Right atrium auricular region (tissue), 2 donors: Measurements from ENCODE around the gene KIF3A. TPM values are rescaled to one million over a fixed set of nuclear protein-coding genes. Genes with fewer than 3 reads are reported as not detected.
A peak's percentile ranks its signal among the peaks of the same experiment; 100 is the strongest.

Experiments used
- DNase-seq: peaks from one replicate; pipeline ENCODE4 v3.0.0-alpha.2; 2019; ENCODE audit warnings: low spot score
- H3K27ac ChIP-seq, 2 donors: fragments of 200-600 bp; sonication (generic); 1 replicate in 1 of 2; 2 replicates in 1 of 2; pipeline ENCODE4 v1.5.1; 2016 to 2019
- H3K27me3 ChIP-seq, 2 donors: fragments of 200-600 bp; sonication (generic); one replicate each; pipeline versions ENCODE4 v1.5.1 to v1.6.0; 2017 to 2019
- H3K36me3 ChIP-seq: fragments of 200-600 bp; sonication (generic); one replicate; pipeline ENCODE4 v1.5.1; 2016
- H3K4me1 ChIP-seq, 2 donors: fragments of 200-600 bp; sonication (generic); one replicate each; pipeline versions ENCODE4 v1.5.1 to v1.6.0; 2017 to 2019
- H3K4me3 ChIP-seq, 2 donors: fragments of 200-600 bp; sonication (generic); 1 replicate in 1 of 2; 2 replicates in 1 of 2; pipeline ENCODE4 v1.5.1; 2017 to 2019; ENCODE audit warnings: mild to moderate bottlenecking in 1 of 2, moderate library complexity in 1 of 2
- H3K9me3 ChIP-seq, 2 donors: fragments of 200-600 bp; sonication (generic); one replicate each; pipeline ENCODE4 v1.5.1; 2019
- total RNA-seq, 2 donors: library from RNA; depleted of rRNA; stranded (reverse); fragments of >200 nt; gene quantifications; one replicate each; pipeline ENCODE4 v1.1.0, GENCODE V29; 2016
- TF ChIP-seq, protein P1 (sequence below), 2 donors: fragments of 200-600 bp; sonication (generic); IDR thresholded peaks; one replicate each; pipeline ENCODE4 v1.5.1; 2019; ENCODE audit warnings: antibody characterized with exemption in 2 of 2

KIF3A gene
- total RNA-seq, 2 donors from 2014 or later, result 5.6 to 7.2 TPM

DNA sequence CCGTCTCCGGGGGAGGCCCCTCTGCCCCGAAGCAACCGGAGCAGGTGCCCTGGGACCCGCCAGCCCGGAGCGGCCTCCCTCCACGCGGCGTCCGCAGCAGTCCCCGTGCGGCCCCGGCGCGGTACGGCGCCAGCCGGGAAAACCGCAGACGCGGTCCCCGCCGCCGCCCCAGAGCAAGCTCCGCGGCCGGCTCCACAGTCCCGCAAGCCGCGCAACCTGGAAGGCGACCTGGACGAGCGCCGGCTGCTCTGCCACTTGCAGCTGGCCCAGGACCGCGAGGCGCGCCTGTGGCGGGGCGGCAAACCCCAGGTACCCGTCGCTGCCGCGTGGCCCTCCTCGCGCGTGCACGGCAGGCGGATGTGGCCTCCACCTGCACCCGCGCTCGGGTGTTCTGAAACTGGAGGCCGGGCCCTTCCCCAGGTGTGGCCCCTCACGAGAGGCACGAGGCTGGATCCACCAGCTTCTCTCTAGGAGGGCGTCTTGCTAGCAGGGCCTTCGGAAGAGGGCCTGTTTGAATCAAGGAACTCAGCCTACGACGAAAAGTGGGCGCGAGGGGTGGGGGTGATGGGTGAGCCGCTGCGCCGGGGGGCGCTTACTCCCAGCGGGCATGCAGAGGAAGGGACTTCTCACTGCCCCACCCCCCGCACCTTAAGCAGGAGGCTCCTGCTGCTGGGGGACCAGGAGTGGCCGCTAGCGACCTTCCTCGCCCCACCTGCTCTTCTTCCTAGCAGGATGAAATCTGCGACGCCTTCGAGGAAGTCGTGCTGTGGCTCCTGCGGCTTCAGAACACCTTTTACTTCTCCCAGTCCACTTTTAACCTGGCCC lies 10.5 kb upstream of the KIF3A start:
- H3K36me3 ChIP-seq, result no peaks in the 10 kb centered on the region
- no peaks in the 10 kb centered on the region for H3K27me3 ChIP-seq
- H3K9me3 ChIP-seq, result no peaks in the 10 kb centered on the region
- H3K4me1 ChIP-seq, result peaks cover 0 to 12% of the 10 kb centered on the region in 2 donors
- H3K27ac ChIP-seq, result peak overlapping the region in 1 of 2 donors; percentile 3
- DNase-seq, result no peak
- H3K4me3 ChIP-seq, result peak overlapping the region; percentile 22 to 54
- TF ChIP-seq, protein P1, sequence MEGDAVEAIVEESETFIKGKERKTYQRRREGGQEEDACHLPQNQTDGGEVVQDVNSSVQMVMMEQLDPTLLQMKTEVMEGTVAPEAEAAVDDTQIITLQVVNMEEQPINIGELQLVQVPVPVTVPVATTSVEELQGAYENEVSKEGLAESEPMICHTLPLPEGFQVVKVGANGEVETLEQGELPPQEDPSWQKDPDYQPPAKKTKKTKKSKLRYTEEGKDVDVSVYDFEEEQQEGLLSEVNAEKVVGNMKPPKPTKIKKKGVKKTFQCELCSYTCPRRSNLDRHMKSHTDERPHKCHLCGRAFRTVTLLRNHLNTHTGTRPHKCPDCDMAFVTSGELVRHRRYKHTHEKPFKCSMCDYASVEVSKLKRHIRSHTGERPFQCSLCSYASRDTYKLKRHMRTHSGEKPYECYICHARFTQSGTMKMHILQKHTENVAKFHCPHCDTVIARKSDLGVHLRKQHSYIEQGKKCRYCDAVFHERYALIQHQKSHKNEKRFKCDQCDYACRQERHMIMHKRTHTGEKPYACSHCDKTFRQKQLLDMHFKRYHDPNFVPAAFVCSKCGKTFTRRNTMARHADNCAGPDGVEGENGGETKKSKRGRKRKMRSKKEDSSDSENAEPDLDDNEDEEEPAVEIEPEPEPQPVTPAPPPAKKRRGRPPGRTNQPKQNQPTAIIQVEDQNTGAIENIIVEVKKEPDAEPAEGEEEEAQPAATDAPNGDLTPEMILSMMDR (IDR thresholded peaks at IDR 0.05), result no peak

DNA sequence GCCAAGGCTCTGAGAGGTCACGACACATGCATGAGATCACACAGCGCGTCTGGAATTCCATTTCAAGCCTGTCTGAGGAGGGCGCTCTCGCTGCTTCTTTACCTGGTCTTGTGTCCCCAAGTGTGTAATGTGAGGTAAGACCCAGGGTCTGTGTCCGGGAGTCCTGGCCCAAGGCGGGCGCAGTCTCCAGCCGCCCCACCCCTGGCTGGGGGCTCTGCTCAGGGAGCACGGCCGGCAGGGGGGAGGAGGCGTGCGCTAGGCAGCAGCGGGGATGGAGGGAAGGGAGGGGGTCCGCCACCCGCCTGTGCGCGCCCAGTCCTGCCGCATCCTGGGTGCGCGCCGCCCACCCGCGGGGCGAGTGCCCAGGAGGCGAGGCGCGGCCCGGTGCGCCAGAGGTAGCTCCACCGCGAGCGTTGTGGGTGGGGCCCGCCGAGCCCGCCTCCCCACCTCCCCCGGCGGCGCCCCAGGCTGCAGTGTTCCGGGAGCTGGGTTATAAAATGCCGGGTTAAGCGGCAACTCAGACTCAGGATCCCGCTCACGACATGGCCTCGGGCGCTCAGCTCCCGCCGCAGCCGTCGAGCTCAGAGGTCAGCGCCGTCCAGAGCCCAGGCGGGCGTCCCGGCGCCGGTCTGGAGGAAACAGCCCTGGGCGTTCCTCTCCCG lies 9.7 kb upstream of the KIF3A start, which contains the start of gene CCNI2:
TSS of gene CCNI2 (plus strand) at position 473 of the 662 bp plus-strand sequence. CDS start at position 543, 70 bp downstream.
- Histone ChIP-seq H3K4me3 (peak within 1 kb of the TSS; percentile 22 to 54), H3K27me3 (no peaks in the 10 kb centered on the region), H3K27ac (peak within 1 kb of the TSS in 1 of 2 donors; percentile 3), H3K4me1 (peaks cover 0 to 12% of the 10 kb centered on the region in 2 donors), H3K9me3 (no peaks in the 10 kb centered on the region), H3K36me3 (no peaks in the 10 kb centered on the region)
- DNase-seq, result no peak
- TF ChIP-seq, protein P1 (IDR thresholded peaks at IDR 0.05), result peak in 1 of 2 donors; percentile 48

GRCh38 chr5:132746592-132746953 lies 9.2 kb upstream of the KIF3A start:
- no peaks in the 10 kb centered on the region for H3K27me3 ChIP-seq
- peak overlapping the region in 1 of 2 donors; percentile 54 for H3K4me3 ChIP-seq
- no peak for DNase-seq

DNA sequence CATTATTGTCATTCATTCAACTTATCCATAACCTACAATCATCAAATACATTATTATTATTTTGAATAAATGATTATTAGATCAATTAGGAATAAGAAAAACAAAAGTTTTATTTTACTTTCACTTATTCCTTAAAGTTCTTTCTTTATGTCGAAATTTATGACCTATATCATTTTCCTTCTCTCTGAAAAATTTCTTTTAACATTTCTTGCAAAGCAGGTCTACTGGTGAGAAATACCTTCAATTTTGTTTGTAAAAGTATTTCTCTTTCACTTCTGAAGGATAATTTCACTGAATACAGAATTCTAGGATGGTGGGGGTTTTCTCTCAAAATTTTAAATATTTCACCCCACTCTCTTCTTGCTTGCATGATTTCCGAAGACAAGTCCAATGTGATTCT lies 7.3 kb upstream of the KIF3A start:
- Histone ChIP-seq H3K36me3 (no peaks in the 10 kb centered on the region), H3K27me3 (no peaks in the 10 kb centered on the region), H3K4me3 (no peak overlapping the region), H3K27ac (no peak overlapping the region), H3K9me3 (peaks cover 0 to 3% of the 10 kb centered on the region in 2 donors), H3K4me1 (peaks cover 0 to 12% of the 10 kb centered on the region in 2 donors)
- DNase-seq, result no peak
- TF ChIP-seq, protein P1 (IDR thresholded peaks at IDR 0.05), result no peak

More at GRCh38 chr5:132746592-132746953, 9.2 kb upstream of the KIF3A start:
- H3K9me3 ChIP-seq, result peaks cover 0 to 3% of the 10 kb centered on the region in 2 donors
- H3K27ac ChIP-seq, result no peak overlapping the region
- peaks cover 0 to 12% of the 10 kb centered on the region in 2 donors for H3K4me1 ChIP-seq
- TF ChIP-seq, protein P1 (IDR thresholded peaks at IDR 0.05), result no peak
- no peaks in the 10 kb centered on the region for H3K36me3 ChIP-seq

DNA sequence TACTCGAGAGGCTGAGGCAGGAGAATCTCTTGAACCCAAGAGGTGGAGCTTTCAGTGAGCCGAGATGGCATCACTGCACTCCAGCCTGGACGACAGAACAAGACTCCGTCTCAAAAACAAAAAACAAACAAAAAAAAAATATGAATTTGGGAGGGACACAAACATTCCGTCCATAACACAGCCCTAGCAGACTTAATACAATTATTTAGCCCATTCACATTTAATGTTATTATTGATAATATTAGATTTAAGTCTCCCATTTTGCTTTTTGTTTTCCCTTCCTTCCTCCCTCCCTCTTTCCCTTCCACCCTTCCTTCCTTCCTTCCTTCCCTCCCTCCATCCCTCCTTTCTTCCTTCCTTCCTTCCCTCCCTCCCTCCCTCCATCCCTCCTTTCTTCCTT lies 5.3 kb upstream of the KIF3A start:
- H3K27me3 ChIP-seq, result no peaks in the 10 kb centered on the region
- H3K36me3 ChIP-seq, result no peaks in the 10 kb centered on the region
- peaks cover 0 to 3% of the 10 kb centered on the region in 2 donors for H3K9me3 ChIP-seq
- H3K4me3 ChIP-seq, result no peak overlapping the region
- DNase-seq, result no peak
- peaks cover 0 to 12% of the 10 kb centered on the region in 2 donors for H3K4me1 ChIP-seq
- no peak overlapping the region for H3K27ac ChIP-seq
- TF ChIP-seq, protein P1 (IDR thresholded peaks at IDR 0.05), result no peak
